Small intestine (tissue), 7 donors: ENCODE data around the gene ST6GAL1. TPM values are rescaled to one million over a fixed set of nuclear protein-coding genes. Genes with fewer than 3 reads are reported as not detected.

Experiments used
- DNase-seq, 2 donors: peaks; one replicate each; pipeline versions ENCODE4 v3.0.0 to v3.0.0-alpha.2; 2013
- FAIRE-seq: peaks from 2 replicates; lab custom pipeline; 2012; peaks lifted over from hg19 to GRCh38; lab: Jason Lieb, UNC
- H3K27ac ChIP-seq, 3 donors: one replicate each; pipeline ENCODE4 v1.5.1; 2013; ENCODE audit warnings: low read length in 2 of 3, mild to moderate bottlenecking in 2 of 3, control low read depth in 1 of 3, inconsistent platforms in 1 of 3, low read depth in 1 of 3, moderate library complexity in 1 of 3
- H3K27me3 ChIP-seq, 3 donors: one replicate each; pipeline ENCODE4 v1.6.1; 2013; ENCODE audit warnings: low read length in 3 of 3, inconsistent platforms in 1 of 3; ENCODE audit not compliant: control insufficient read depth in 3 of 3, insufficient read depth in 3 of 3
- H3K36me3 ChIP-seq, 3 donors: one replicate each; pipeline ENCODE4 v1.6.1; 2013; ENCODE audit warnings: low read length in 3 of 3, inconsistent platforms in 1 of 3, low read depth in 1 of 3, mild to moderate bottlenecking in 1 of 3, moderate library complexity in 1 of 3; ENCODE audit not compliant: control insufficient read depth in 3 of 3, insufficient read depth in 2 of 3
- H3K4me1 ChIP-seq, 3 donors: one replicate each; pipeline ENCODE4 v1.6.1; 2013; ENCODE audit warnings: low read length in 2 of 3, inconsistent platforms in 1 of 3, low read depth in 1 of 3, mild to moderate bottlenecking in 1 of 3, moderate library complexity in 1 of 3; ENCODE audit not compliant: control insufficient read depth in 3 of 3, insufficient read depth in 2 of 3
- H3K4me3 ChIP-seq, 3 donors: one replicate each; pipeline ENCODE4 v1.5.1; 2013; ENCODE audit warnings: low read length in 3 of 3, control low read depth in 1 of 3, inconsistent platforms in 1 of 3, low read depth in 1 of 3, mild to moderate bottlenecking in 1 of 3, moderate library complexity in 1 of 3
- H3K9me3 ChIP-seq, 2 donors: one replicate each; pipeline ENCODE4 v1.6.1; 2013; ENCODE audit warnings: low read depth in 1 of 2, low read length in 1 of 2; ENCODE audit not compliant: control insufficient read depth in 2 of 2, insufficient read depth in 1 of 2
- WGBS, 3 donors: extraction: QIAGEN DNeasy Blood & Tissue Kit; methylation state at CpG; one replicate each; pipeline ENCODE4 v1.1.7; 2013; 5-methylcytosine and 5-hydroxymethylcytosine counted together
- polyA plus RNA-seq, 4 donors: library from polyadenylated mRNA; stranded (reverse) in 3 of 4; unstranded in 1 of 4; fragments of 200-250 nt in 3 of 4; fragments of 120-200 nt in 1 of 4; gene quantifications; one replicate each; pipeline versions ENCODE4 v1.2.1 to v1.2.3, GENCODE V29; 2013
- donor health status: healthy with polysubstance abuse.
- donor health status: control.
- donor health status: control.
- donor health status: Bipolar disorder and iron deficiency.
- donor health status: healthy.

The ST6GAL1 gene
- polyA plus RNA-seq, 4 donors, result 0.45 to 219 (median 11.0) TPM

DNA sequence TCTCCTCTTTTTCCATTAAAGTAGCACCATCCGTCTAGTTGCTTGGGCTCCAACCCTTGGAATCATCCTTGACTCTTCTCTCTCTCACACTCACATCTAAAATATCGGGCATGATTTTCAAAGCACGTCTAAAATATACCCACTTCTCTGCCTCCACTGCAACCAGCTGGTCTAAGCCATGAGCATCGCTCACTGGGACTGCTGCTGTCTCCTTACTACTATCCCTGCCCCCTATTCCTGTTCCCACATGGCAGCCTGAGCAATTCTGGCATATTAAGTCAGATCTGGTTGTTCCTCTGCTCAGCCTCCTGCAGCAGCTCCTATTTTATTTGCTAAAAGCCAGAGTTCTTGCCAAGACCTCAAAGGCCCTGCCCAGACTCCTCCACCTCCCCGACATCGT is 53.7 kb downstream of the ST6GAL1 start:
- Histone ChIP-seq H3K27ac (no peak overlapping the region), H3K36me3 (peaks cover 0 to 11% (median 0%) of the 10 kb centered on the region in 3 donors), H3K27me3 (no peaks in the 10 kb centered on the region), H3K4me3 (no peak overlapping the region), H3K9me3 (no peaks in the 10 kb centered on the region), H3K4me1 (no peaks in the 10 kb centered on the region)
- 94 to 97% (median 95%) methylated on average over 6 of the region's 6 CpGs for WGBS, 3 donors
- no peak for DNase-seq
- no peak for FAIRE-seq

DNA sequence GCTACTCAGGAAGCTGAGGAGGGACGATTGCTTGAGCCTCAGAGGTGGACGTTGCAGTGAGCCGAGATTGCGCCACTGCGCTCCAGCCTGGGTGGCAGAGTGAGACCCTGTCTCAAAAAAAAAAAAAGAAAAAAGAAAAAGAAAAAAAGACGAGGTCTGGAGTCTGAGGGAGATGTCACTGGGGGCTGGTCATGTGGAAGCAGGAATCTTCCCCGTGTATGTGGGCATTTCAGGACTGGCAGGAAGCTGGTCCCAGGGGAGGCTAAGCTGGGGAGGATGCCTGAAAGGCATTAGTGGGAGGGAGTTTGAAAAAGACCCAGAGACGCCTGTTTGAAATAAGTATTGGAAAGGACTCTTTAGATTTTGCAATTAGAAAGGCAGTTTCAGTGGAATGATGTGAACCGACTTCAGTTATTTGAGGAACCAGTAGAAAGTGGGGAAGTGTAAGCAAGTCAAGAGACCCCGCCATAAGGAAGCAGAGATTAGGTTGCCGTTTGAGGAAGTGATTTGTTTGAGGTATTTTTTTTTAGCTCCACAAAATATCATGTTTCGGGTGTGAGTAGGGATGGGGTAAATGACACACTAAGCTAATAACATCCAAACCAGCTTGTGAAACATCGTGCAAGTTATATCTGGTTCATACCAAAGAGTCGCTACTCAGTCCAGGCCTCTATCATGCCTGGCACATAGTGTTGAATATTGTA is 55.5 kb downstream of the ST6GAL1 start:
- WGBS, 3 donors, result 70 to 87% (median 77%) methylated on average over 14 of the region's 14 CpGs
- Histone ChIP-seq H3K27ac (no peak overlapping the region), H3K36me3 (peaks cover 0 to 6% (median 0%) of the 10 kb centered on the region in 3 donors), H3K27me3 (no peaks in the 10 kb centered on the region), H3K4me3 (no peak overlapping the region), H3K9me3 (no peaks in the 10 kb centered on the region), H3K4me1 (no peaks in the 10 kb centered on the region)
- FAIRE-seq (no peak), DNase-seq (no peak)

DNA sequence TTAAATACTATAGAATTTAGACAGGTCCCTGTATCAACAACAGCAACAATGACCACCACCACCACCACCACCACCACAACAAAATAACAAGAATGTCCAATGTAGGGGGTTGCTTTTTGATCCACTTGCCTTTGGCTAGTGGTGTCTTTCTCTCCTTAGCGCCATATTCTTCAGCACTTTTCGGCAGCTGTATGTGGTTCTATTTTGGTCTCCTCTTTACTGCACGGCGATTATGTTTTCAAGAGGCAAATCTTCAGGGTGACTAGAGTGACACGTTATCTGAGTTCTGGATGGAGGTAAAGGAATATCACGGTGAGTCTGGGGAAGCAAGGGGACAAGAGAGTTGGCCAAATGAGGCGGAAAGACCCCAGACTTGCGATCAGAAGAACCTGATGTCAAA is 56.1 kb downstream of the ST6GAL1 start:
- no peaks in the 10 kb centered on the region for H3K4me1 ChIP-seq
- FAIRE-seq (no peak), DNase-seq (no peak)
- no peak overlapping the region for H3K4me3 ChIP-seq
- WGBS, 3 donors, result 88 to 92% (median 89%) methylated on average over 8 of the region's 8 CpGs
- no peaks in the 10 kb centered on the region for H3K27me3 ChIP-seq
- peak overlapping the region in 2 of 3 donors; percentile 20 to 49 for H3K27ac ChIP-seq
- no peaks in the 10 kb centered on the region for H3K9me3 ChIP-seq
- peaks cover 0 to 10% (median 0%) of the 10 kb centered on the region in 3 donors for H3K36me3 ChIP-seq

DNA sequence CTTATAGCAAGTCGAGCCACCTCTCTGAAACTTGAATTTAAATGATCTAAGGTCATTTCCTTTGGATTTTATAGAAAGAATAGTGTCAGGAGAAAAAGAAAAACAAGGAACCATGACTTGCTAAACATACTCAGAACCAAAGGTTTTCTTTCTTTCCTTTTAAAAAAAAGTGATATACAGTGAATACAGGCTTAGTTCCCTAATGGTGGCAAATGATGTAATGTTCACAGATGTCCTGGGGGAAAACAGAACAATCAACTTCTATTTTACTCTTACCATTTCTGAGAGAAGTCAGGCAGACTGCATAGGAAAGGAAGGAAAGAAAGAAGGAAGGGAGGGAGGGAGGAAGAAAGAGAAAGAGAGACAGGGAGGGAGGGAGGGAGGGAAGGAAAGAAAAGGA is 56.5 kb downstream of the ST6GAL1 start:
- Histone ChIP-seq H3K27me3 (no peaks in the 10 kb centered on the region), H3K9me3 (no peaks in the 10 kb centered on the region), H3K36me3 (peaks cover 0 to 13% (median 0%) of the 10 kb centered on the region in 3 donors), H3K4me1 (no peaks in the 10 kb centered on the region), H3K27ac (peak overlapping the region in 2 of 3 donors; percentile 20 to 49), H3K4me3 (no peak overlapping the region)
- WGBS, 3 donors, result 86 to 88% (median 88%) methylated on average over 1 of the region's 1 CpG
- no peak for FAIRE-seq
- DNase-seq, result no peak

DNA sequence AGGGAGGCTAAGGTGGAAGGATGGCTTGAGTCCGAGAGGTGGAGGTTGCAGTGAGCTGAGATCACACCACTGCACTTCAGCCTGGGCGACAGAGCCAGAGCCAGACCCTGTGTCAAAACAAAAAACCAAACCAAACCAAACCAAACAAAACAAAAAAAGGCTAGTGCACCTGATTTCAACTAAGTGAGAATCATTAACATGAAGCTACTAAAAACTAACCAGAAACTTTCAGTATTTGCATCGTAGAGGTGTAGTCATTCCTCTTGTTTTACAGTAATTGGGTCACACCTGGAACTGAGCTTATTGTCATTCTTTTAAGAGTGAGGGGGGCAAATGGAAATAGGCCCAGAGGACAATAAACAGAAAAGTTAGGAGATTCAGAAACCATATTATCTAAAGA is 58.5 kb downstream of the ST6GAL1 start:
- 81 to 92% (median 89%) methylated on average over 3 of the region's 3 CpGs for WGBS, 3 donors

DNA sequence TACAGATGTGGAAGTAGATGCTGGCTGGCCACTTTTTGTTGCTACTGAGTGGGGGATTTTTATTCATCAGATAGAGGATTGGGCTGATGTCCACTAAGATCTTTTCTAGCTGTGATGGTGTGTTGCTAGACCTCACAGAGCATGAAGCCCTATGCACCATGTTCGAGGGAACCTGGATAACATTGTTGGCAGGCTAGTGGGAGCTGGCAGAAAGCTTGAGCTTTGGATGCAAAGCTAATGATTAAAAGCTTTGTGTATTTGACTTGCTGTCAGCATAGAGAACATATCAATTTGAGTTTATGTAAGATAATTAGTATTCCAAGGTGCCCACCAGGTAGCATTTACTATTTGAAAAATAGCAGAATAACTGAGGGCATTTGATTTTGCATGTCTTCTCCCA is 59.1 kb downstream of the ST6GAL1 start:
- H3K27me3 ChIP-seq, result no peaks in the 10 kb centered on the region
- WGBS, 3 donors, result 78 to 90% (median 81%) methylated on average over 1 of the region's 1 CpG
- no peaks in the 10 kb centered on the region for H3K9me3 ChIP-seq
- H3K4me1 ChIP-seq, result no peaks in the 10 kb centered on the region
- H3K36me3 ChIP-seq, result peaks cover 0 to 10% (median 0%) of the 10 kb centered on the region in 3 donors
- H3K27ac ChIP-seq, result no peak overlapping the region
- no peak overlapping the region for H3K4me3 ChIP-seq
- no peak for DNase-seq
- FAIRE-seq, result no peak

More for the DNA sequence above, 58.5 kb downstream of the ST6GAL1 start:
- no peak overlapping the region for H3K4me3 ChIP-seq
- no peaks in the 10 kb centered on the region for H3K27me3 ChIP-seq
- H3K27ac ChIP-seq, result no peak overlapping the region
- H3K9me3 ChIP-seq, result no peaks in the 10 kb centered on the region
- FAIRE-seq (no peak), DNase-seq (no peak)
- no peaks in the 10 kb centered on the region for H3K4me1 ChIP-seq
- peaks cover 0 to 13% (median 0%) of the 10 kb centered on the region in 3 donors for H3K36me3 ChIP-seq

DNA sequence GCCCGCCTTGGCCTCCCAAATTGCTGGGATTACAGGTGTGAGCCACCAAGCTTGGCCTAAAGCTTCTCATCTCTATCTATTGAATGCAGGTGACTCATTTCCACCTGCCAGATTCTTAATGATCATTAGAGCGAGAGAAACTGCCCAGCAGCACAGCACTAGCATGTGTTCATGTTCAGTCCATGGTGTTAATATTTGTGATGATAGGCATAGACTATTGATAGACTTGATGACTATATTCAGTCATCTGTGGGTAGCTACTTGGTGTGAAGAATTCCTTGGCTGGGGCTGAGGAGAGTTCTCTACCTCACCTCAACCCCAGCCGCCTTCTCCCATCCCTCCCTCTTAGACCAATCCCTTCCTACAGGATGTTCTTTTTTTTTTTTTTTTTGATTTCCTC is 60.0 kb downstream of the ST6GAL1 start:
- Histone ChIP-seq H3K27ac (no peak overlapping the region), H3K4me3 (no peak overlapping the region), H3K9me3 (no peaks in the 10 kb centered on the region), H3K36me3 (peaks cover 0 to 10% (median 0%) of the 10 kb centered on the region in 3 donors), H3K4me1 (no peaks in the 10 kb centered on the region), H3K27me3 (no peaks in the 10 kb centered on the region)
- DNase-seq (no peak), FAIRE-seq (no peak)
- 96 to 99% (median 97%) methylated on average over 3 of the region's 3 CpGs for WGBS, 3 donors

DNA sequence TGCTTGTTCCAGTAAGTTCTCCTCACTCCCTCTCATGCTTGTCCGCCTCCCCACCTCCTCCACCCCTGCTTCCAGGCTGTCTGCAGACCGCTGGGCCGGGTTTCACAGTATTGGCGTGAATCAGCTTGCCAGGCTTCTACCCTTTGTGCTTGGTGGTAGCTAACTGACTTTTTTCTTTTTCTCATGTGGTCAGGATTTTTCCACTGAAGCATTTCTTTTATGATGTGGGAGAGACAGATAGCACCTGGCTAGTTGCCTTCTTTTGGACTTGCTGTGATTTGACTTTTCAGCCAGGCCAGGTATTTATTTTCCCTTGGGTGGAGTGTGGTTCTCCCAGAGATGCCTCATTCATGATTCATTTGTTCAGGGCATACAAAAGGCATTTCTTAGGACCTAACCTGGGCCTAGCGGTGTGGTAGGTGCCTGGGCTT is 60.6 kb downstream of the ST6GAL1 start:
- DNase-seq (no peak), FAIRE-seq (no peak)
- Histone ChIP-seq H3K4me3 (no peak overlapping the region), H3K27ac (no peak overlapping the region), H3K27me3 (no peaks in the 10 kb centered on the region), H3K36me3 (peaks cover 0 to 7% (median 0%) of the 10 kb centered on the region in 3 donors), H3K9me3 (no peaks in the 10 kb centered on the region), H3K4me1 (no peaks in the 10 kb centered on the region)
- WGBS, 3 donors, result 86 to 93% (median 92%) methylated on average over 5 of the region's 5 CpGs
